GM18505 (cell line): ENCODE data around the gene KRTAP5-3.

Experiments
- ATAC-seq: cut with Tn5 transposase; IDR thresholded peaks from one replicate; pipeline ENCODE4 v1.9.1; 2021; ENCODE audit not compliant: unreplicated experiment
- POLR2A ChIP-seq: IDR thresholded peaks from 4 replicates; pipeline ENCODE4 v1.6.1; 2011; ENCODE audit warnings: borderline replicate concordance; ENCODE audit not compliant: insufficient read depth, insufficient read length; ENCODE audit errors: extremely low read depth

The KRTAP5-3 gene

DNA sequence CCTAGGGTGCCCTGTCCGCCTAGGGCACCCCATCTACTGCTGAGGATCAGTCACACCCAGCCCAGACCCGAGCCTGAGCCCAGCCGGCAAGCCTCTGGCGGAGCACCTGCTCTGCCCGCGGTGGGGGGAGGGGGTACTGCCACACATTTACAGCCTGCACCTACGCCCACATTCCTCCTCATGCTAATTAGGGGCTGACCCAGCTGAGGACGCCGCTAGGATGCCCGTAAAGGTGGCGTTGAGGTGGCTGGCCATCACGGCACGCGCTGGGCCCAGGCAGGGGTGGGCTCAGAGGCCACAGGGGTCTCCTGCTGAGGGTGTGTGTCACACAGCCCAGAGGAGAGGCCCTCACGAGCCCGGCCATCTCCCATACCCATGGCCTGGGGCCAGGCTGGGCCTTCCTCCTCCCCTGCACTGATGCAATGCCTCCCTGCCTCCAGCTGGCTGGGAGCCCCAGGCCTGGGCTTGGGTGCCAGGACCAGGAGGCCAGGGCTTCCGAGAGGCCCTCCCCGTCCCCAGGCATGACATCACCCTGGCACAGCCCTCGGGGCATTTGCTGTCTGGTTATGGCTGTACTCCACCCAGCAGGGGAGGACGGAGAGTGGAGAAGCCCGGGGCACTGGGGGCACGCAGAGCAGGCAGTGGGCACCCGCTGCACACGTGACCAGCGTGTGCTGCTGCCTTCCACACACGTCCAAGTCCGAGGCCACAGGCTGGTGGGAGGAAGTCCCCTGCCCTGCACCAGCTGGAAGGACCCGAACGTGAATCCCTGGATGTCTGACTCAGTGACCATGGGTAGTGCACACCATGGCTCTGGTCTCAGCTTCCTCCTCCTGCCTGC is 48.9 kb downstream of the KRTAP5-3 start:
- no peak for TF ChIP-seq POLR2A
- no peak for ATAC-seq

DNA sequence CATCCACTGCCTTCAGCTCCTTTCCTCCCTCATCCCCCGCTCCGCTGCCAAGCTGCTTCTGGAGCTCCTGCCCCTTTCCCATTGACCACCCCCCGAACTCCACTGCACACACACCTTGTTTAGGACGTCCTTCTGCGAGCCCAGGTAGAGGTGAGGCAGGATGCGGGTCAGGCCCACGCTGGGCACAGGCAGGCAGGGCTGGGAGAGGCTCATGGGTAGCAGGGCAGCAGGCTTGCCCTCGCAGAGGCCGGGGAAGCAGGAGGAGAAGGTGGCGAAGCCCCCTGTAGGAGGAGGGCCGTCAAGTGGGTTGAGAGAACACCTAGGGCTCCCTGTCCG is 49.5 kb downstream of the KRTAP5-3 start:
- no peak for TF ChIP-seq POLR2A
- ATAC-seq = no peak

DNA sequence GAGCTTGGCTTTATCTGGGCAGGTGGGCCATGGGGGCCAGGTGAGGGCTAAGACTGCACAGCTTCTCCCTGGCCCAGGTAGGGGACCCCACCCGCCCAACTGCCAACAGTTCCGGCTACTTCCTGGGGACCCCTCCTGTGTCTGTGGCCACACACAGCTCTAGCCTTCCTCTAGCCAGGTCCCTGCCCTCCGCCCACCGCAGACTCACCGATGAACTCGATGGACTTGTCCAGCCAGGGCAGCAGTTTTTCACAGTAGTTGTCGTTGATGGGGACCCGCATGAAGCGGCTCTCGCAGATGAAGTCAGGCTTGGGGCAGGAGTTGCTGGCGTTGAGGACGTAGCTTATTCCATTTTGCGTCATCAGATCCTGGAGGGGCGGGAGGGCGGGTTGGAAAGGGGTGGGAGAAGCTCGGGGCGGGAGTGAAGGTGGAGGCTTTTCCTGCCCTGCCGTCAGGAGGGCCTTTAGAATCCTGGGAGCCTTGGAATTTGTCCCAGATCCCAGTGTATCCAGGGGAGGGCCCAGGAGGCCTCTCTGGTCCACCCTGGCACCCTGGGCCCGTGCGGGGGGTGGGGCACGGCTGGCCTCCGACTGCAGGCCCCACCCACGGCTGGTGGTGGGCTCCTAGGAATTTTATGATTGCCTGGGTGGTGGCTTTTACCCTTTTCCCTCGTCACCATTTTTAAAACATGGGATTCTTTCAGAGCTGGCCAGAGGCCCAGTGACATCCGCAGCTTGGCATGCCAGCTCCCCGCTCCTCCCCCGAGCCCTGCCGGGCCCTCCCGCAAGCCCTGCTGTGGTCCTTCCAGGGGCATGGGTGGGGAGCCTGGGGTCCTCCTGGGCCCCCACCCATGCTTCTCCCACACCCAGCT is 50.1 kb downstream of the KRTAP5-3 start:
- no peak for ATAC-seq
- no peak for TF ChIP-seq POLR2A
